Stimulated activated CD4-positive, alpha-beta T cell treated with anti-CD3 and anti-CD28 coated beads, Interleukin-1b, Interleukin-23, amount 100 ng/mL, for 4 hours (primary cell): ENCODE measurements around the gene HTR4.
"Not testable (repeated sequence)": the region's sequence is repeated elsewhere in the genome, so short reads cannot be mapped to it uniquely, and the experiment has no call there.

Experiments used
- DNase-seq, 2 donors: peaks; one replicate each; pipeline ENCODE4 v3.0.0-alpha.2; 2020; ENCODE audit warnings: low read depth in 2 of 2

The HTR4 gene, protein sequence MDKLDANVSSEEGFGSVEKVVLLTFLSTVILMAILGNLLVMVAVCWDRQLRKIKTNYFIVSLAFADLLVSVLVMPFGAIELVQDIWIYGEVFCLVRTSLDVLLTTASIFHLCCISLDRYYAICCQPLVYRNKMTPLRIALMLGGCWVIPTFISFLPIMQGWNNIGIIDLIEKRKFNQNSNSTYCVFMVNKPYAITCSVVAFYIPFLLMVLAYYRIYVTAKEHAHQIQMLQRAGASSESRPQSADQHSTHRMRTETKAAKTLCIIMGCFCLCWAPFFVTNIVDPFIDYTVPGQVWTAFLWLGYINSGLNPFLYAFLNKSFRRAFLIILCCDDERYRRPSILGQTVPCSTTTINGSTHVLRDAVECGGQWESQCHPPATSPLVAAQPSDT

GRCh38 chr5:148653836-148654781 lies at the start of gene HTR4:
Gene HTR4, minus strand, starts transcription at chr5:148654527. Its CDS starts 17,513 bp downstream, at chr5:148637014.
- no peak for DNase-seq

- DNase-seq: no peak
Observed at GRCh38 chr5:148702019-148702596, 47.8 kb upstream of the HTR4 start.

- DNase-seq: no peak
Observed at GRCh38 chr5:148699028-148699427, 44.7 kb upstream of the HTR4 start.

- DNase-seq: no peak
Observed at GRCh38 chr5:148697809-148698196, 43.5 kb upstream of the HTR4 start.

GRCh38 chr5:148697180-148697808 lies 43.0 kb upstream of the HTR4 start:
- no peak for DNase-seq

- DNase-seq: no peak
Observed at GRCh38 chr5:148696187-148697036, 42.1 kb upstream of the HTR4 start.

DNA sequence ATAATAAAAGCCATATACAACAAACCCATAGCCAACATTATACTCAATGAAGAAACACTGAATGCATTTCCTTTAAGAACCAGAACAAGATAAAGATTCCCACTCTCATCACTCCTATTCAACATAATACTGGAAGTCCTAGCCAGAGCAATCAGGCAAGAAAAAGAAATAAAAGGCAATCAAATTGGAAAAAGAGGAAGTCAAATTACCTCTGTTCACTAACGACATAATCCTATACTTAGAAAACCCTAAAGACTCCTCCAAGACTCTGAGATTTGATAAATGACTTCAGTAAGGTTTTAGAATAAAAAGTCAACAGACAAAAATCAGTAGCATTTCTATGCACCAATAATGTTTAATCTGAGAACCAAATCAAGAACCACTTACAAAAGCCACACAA lies 36.6 kb upstream of the HTR4 start:
- no peak for DNase-seq

GRCh38 chr5:148688787-148689186 lies 34.5 kb upstream of the HTR4 start:
- DNase-seq: no peak

- no peak for DNase-seq
Observed at GRCh38 chr5:148687871-148688270, 33.5 kb upstream of the HTR4 start.

DNA sequence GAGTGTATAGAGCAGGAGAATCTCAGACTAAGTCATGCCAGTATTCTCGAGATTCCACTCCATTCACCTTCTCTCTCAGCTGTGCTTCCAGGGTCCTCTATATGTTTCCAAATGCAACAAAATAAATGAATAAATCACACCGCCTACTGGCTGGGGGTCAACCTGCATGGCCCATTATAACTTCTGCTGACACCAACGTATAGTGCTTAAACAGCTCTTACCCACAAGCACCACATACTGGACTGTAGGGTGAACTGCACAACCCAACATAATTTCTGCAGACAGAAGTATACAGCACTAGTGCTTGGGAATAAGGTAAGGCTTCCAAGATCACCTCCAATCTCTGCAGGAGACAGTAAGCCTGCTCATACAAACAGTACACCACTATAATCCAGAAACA lies 33.1 kb upstream of the HTR4 start:
- no peak for DNase-seq

DNA sequence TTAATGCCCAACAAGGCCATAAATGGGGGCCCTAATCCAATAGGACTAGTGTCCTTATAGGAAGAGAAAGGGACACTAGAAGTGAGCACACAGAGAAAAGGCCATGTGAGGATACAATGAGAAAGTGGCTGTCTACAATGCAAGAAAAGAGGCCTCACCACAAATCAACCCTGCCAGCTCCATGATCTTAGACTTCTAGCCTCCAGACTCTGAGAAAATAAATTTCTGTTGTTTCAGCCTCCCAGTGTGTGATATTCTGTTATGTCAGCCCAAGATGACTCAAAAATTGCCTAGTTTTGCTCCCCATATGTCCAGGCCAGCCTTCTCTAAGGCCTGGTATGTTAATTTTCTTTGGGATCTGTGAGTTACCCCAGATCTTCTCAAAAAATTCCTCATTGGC lies 32.3 kb upstream of the HTR4 start:
- no peak for DNase-seq

DNA sequence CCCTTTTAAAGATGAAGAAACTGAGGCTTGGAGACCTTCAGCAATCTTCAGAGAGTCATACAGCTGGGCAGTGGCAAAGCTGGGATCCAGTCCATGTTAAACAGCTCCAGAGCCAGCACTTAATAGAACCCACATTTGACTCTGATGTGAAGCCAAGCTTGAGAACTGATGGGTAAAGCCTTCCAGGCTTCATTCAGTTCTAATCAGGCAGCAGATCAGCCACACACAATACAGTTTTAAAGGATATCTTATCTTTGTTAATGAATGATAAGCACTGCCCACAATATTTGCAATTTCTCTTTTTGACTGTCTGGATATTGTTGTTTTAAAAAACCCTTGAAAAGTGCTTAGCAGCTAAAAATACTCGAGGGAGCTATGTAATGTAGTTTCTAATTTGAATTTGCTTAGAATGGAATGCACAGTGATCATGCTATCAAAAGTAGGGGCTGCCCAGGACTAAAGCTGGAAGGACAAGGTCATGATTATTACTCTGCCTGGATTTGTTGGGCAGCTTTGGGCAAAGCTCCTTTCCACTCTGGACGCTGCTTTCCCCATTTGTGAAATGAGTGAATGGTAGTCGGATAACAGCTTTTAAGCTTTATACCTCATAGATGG lies 31.3 kb upstream of the HTR4 start:
- no peak for DNase-seq

DNA sequence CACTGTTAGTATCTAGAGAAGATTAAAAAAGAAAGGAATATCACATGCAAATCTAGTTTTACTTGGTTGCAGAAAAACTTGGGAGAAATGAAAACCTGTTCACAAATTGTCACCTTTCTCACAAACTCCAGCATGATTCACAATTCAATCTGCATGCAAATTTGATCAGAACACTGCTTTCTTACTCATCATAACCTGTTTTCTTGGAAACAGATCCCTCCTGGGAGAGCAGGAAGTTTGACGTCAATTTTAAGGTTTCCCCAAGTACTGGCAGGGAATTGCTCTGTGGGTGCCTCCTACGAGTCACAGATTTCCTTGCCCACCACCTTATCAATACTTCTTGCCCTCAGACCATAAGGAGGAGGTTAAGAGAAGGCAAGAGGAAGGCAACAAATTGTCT lies 30.2 kb upstream of the HTR4 start:
- DNase-seq: no peak

- no peak for DNase-seq
Observed at GRCh38 chr5:148683651-148684050, 29.3 kb upstream of the HTR4 start.

GRCh38 chr5:148682058-148683026 lies 28.0 kb upstream of the HTR4 start:
- no peak for DNase-seq

- DNase-seq: no peak
Observed at GRCh38 chr5:148681157-148682057, 27.1 kb upstream of the HTR4 start.

DNA sequence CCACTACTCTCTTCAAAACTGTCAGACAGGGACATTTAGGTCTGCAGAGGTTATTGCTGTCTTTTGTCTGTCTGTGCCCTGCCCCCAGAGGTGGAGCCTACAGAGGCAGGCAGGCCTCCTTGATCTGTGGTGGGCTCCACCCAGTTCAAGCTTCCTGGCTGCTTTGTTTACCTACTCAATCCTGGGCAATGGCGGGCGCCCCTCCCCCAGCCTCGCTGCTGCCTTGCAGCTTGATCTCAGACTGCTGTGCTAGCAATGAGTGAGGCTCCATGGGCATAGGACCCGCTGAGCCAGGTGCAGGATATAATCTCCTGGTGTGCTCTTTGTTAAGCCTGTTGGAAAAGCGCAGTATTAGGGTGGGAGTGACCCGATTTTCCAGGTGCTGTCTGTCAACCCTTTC lies 19.4 kb upstream of the HTR4 start:
- DNase-seq: not testable (repeated sequence)

DNA sequence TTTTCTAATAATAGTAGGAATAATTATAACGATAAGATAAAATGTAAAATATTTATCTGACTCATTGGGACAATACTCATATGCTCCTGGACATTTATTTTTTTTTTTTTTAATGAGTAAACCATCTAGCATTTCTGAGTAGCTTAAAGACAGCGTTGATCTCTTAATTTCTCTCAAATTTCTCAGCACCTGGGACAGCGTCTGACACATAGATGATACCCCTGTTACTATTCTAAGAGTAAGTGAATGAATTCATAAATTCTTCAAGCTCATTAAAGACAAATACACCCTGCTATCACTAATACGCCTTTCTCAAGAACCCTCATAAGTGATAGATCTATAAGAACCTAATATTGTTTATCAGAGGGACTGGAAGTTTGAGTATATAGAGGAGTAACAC lies 12.0 kb upstream of the HTR4 start:
- no peak for DNase-seq
